ENCODE data around the gene DHRS9. TPM values are rescaled to one million over a fixed set of nuclear protein-coding genes. Genes with fewer than 3 reads are reported as not detected.
"Not testable (repeated sequence)": the region's sequence is repeated elsewhere in the genome, so short reads cannot be mapped to it uniquely, and the experiment has no call there.

Gene DHRS9
- total RNA-seq, 2 experiments from 2014 or later = not detected

DNA sequence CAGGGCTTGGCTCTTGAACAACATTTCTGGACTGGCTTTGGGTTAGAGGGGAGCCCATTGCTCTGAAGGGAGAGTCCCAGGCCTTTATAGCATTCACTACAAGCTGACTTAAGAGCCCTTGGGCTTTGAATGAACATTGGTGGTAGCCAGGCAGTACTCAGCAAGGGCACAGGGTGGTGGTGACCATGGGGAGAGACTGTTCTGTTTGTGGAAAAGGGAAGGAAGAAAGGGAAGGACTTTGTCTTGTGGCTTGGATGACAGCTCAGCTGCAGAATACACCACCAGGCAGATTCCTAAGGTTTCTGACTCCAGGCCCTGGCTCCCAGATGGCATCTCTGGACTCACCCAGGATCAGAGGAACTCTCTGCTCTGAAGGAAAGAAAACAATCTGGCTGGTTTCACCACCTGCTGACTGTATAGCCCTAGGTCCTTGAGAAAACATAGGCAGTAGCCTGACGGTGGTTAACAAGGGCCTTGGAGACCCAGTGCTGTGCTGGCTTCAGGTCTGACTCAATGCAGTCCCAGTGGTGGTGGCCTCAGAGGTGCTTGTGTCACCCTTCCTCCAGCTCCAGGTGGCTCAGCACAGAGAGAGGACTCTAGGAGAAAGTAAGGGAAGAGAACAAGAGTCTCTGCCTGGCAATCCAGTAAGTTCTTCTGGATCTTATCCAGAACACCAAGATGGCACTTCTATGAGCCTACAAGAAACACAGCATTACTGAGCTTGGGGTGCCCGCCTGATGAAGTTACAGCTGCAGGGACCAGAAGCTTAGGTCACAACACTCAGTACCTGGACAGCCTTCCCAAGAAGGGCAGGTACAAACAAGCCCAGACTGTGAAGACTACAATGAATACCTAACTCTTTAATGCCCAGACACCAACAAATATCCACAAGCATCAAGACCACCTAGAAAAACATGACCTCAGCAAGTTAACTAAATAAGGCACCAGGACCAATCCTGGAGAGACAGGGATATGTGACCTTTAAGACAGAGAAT lies 21.8 kb upstream of the DHRS9 start:
- no peak overlapping the region for H3K4me3 Mint-ChIP-seq

GRCh38 chr2:169049142-169049541 lies 20.2 kb upstream of the DHRS9 start:
- Mint-ChIP-seq H3K4me1 (no peaks in the 10 kb centered on the region), H3K36me3 (no peaks in the 10 kb centered on the region), H3K27ac (no peak overlapping the region), H3K27me3 (peaks cover 3% of the 10 kb centered on the region), H3K4me3 (no peak overlapping the region), H3K9me3 (peaks cover under 1% of the 10 kb centered on the region)
- no peak for DNase-seq

More for the DNA sequence above, 21.8 kb upstream of the DHRS9 start:
- no peak for DNase-seq
- Mint-ChIP-seq H3K27ac (no peak overlapping the region), H3K36me3 (no peaks in the 10 kb centered on the region), H3K4me1 (no peaks in the 10 kb centered on the region), H3K27me3 (peaks cover 3% of the 10 kb centered on the region), H3K9me3 (peaks cover 8% of the 10 kb centered on the region)

GRCh38 chr2:169050476-169051240 lies 18.7 kb upstream of the DHRS9 start:
- H3K4me3 Mint-ChIP-seq = no peak overlapping the region
- no peak overlapping the region for H3K27ac Mint-ChIP-seq
- no peak for DNase-seq
- H3K9me3 Mint-ChIP-seq = peaks cover 15% of the 10 kb centered on the region
- H3K36me3 Mint-ChIP-seq = peaks cover 7% of the 10 kb centered on the region
- peaks cover 6% of the 10 kb centered on the region for H3K27me3 Mint-ChIP-seq
- H3K4me1 Mint-ChIP-seq = no peaks in the 10 kb centered on the region

- not testable (repeated sequence) for H3K4me3 Mint-ChIP-seq, DNase-seq, H3K27ac Mint-ChIP-seq, H3K4me1 Mint-ChIP-seq, H3K27me3 Mint-ChIP-seq, H3K36me3 Mint-ChIP-seq
- peaks cover 31% of the 10 kb centered on the region for H3K9me3 Mint-ChIP-seq
Observed at GRCh38 chr2:169054575-169054974, 14.8 kb upstream of the DHRS9 start.

- H3K27ac Mint-ChIP-seq, DNase-seq, H3K27me3 Mint-ChIP-seq, H3K4me3 Mint-ChIP-seq, H3K36me3 Mint-ChIP-seq, H3K4me1 Mint-ChIP-seq, H3K9me3 Mint-ChIP-seq: not testable (repeated sequence)
Observed at GRCh38 chr2:169064199-169064598, 5.2 kb upstream of the DHRS9 start.

- no peaks in the 10 kb centered on the region for H3K36me3 Mint-ChIP-seq
- no peaks in the 10 kb centered on the region for H3K9me3 Mint-ChIP-seq
- no peak for DNase-seq
- no peak overlapping the region for H3K27ac Mint-ChIP-seq
- peaks cover 3% of the 10 kb centered on the region for H3K4me1 Mint-ChIP-seq
- peaks cover 3% of the 10 kb centered on the region for H3K27me3 Mint-ChIP-seq
- no peak overlapping the region for H3K4me3 Mint-ChIP-seq
Observed at GRCh38 chr2:169065422-169065821, 3.9 kb upstream of the DHRS9 start.

DNA sequence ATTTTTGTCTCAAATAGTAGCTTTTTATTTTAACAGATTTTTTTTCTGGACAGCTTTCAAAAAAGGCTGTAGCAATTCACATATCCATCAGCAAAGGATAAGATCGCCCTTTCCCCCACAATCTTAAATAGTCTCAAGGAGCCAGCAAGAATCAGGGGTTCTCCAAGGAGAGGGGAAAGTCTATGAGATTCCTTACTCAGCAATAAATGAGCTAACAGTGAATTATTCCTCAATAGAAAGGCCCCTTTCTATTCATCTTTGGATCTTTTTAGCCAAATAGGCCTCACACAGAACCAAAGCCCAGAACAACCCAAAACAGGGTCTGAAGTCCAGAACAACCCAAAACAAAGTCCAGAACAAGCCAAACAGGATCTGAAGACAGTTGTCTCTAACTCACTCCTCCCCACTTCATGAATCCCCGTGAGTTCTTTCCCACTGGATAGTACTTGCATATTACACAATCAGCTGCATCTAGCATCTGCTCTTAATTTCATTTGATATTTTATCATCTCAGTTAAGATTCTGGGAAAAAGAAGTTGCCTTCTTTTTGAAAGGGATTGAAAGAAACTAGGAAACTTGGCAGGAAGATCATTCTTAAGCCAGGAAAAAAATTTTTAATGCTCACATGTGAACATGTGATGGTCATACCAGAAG lies 3.4 kb upstream of the DHRS9 start:
- DNase-seq = no peak
- Mint-ChIP-seq H3K4me1 (peaks cover 3% of the 10 kb centered on the region), H3K4me3 (no peak overlapping the region), H3K27me3 (peaks cover 3% of the 10 kb centered on the region), H3K9me3 (no peaks in the 10 kb centered on the region), H3K36me3 (no peaks in the 10 kb centered on the region), H3K27ac (no peak overlapping the region)

GRCh38 chr2:169066897-169067296 lies 2.5 kb upstream of the DHRS9 start:
- no peak overlapping the region for H3K4me3 Mint-ChIP-seq
- H3K27ac Mint-ChIP-seq = no peak overlapping the region
- no peaks in the 10 kb centered on the region for H3K9me3 Mint-ChIP-seq
- no peak for DNase-seq
- peaks cover 3% of the 10 kb centered on the region for H3K4me1 Mint-ChIP-seq
- H3K27me3 Mint-ChIP-seq = peaks cover 7% of the 10 kb centered on the region
- no peaks in the 10 kb centered on the region for H3K36me3 Mint-ChIP-seq

DNA sequence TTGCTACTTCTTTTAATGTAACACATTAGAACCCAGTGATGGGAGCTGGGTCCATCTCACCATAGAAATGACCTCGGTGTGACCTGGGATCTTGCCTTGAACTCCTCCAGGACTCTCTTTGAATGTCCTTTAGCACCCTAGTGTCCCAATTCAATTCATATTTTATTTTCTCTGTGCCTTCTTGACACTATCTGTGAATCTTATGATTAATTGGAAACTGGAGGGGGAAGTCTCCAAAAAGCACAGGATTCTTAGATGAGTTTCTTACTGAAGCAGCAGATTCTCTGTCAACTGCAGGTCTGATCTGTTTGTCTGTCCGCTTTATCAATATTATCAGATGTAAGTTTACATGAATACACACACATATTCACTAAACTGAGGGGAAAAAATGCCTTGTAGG lies 470 bp downstream of the DHRS9 start:
- Mint-ChIP-seq H3K27me3 (peaks cover 7% of the 10 kb centered on the region), H3K27ac (no peak overlapping the region), H3K9me3 (peaks cover 7% of the 10 kb centered on the region), H3K4me1 (peaks cover 22% of the 10 kb centered on the region), H3K36me3 (peaks cover 3% of the 10 kb centered on the region), H3K4me3 (no peak overlapping the region)
- no peak for DNase-seq

GRCh38 chr2:169071455-169071854 lies 2.1 kb downstream of the DHRS9 start:
- peaks cover 7% of the 10 kb centered on the region for H3K27me3 Mint-ChIP-seq
- H3K27ac Mint-ChIP-seq = no peak overlapping the region
- no peak for DNase-seq
- H3K4me1 Mint-ChIP-seq = peaks cover 22% of the 10 kb centered on the region
- no peak overlapping the region for H3K4me3 Mint-ChIP-seq
- H3K36me3 Mint-ChIP-seq = peaks cover 3% of the 10 kb centered on the region
- peaks cover 8% of the 10 kb centered on the region for H3K9me3 Mint-ChIP-seq

DNA sequence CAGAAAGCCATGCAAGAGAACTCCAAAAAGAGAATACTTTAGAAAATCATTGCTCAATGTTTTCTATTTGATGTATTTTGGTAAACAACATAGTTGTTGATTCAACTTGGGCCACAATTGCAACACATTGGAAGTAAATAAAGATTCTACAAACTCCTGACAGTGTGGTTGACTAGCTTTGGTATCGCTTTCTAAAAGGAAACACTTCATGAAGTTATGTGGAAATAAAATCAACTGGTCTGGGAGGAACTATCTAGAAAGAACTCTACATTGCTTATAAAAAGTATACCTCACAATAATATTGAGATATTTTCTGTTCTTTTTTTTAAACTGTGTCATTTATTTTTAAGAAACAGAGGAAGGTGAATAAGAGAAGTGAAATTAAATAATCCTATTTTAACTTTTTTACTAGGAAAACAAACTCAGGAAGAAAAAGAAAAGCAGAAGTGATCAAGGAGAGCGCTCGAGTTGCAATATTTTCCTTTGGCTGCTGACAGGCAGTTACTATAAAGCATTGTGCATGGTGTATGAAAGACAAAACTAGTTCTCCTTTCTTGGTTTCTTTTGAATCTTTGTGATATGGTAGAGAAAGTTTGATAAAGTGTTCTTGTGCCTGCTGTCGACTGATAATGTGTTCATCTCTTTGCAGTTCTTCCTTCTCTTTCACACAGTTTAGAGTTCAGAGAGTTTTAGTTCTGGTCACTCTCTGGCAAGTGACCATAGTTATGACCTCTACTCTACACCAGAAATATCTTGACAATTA lies 3.0 kb downstream of the DHRS9 start:
- Mint-ChIP-seq H3K4me1 (peaks cover 22% of the 10 kb centered on the region), H3K4me3 (no peak overlapping the region), H3K27ac (no peak overlapping the region), H3K36me3 (peaks cover 3% of the 10 kb centered on the region), H3K27me3 (peaks cover 7% of the 10 kb centered on the region), H3K9me3 (peaks cover 8% of the 10 kb centered on the region)
- no peak for DNase-seq

DNA sequence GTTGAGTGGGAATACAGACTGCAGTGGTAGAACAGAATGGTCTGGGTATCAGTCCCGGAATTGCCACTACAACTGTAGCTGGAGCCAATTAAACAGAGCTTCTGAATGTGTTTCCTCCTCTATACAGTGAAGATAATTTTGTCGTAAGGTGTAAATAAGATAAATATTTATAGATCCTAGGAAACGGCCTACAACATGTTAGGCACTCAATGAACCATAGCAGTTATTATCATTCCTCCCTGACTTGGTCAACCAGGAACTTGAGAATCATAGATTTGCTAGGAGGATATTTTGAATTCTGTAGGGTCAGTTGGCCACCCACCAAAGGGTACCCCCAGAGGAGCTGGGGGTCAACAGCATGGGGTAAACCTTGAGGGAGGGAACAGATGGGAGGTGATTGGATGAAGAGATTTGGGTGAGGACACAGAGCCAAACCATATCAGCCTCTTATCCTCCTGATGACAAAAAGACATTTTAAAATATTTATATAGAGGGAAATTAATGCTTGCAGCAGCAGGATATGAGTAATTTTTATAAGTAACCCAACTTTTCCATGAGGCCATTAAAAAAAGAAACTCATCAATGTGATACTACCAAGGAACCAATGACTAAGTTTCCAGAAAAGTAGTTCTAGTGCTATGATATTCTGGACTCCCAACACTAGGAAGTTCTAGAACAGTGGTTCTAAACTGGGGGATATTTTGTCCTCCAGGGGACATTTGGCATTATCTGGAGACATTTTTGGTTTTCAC lies 4.0 kb downstream of the DHRS9 start:
- no peak overlapping the region for H3K4me3 Mint-ChIP-seq
- no peak for DNase-seq
- H3K9me3 Mint-ChIP-seq = peaks cover 8% of the 10 kb centered on the region

GRCh38 chr2:169073963-169074751 lies 4.8 kb downstream of the DHRS9 start:
- DNase-seq = no peak
- H3K36me3 Mint-ChIP-seq = peaks cover 3% of the 10 kb centered on the region
- H3K4me3 Mint-ChIP-seq = no peak overlapping the region
- peak overlapping the region; percentile 57 for H3K27ac Mint-ChIP-seq
- H3K9me3 Mint-ChIP-seq = peaks cover 8% of the 10 kb centered on the region
- peaks cover 22% of the 10 kb centered on the region for H3K4me1 Mint-ChIP-seq
- H3K27me3 Mint-ChIP-seq = peaks cover 7% of the 10 kb centered on the region

More for the DNA sequence above, 4.0 kb downstream of the DHRS9 start:
- Mint-ChIP-seq H3K27ac (peak overlapping the region; percentile 57), H3K4me1 (peaks cover 22% of the 10 kb centered on the region), H3K27me3 (peaks cover 7% of the 10 kb centered on the region), H3K36me3 (peaks cover 3% of the 10 kb centered on the region)
